Left ventricle myocardium inferior (tissue), 1 donor: ENCODE measurements around the gene UVRAG. TPM values are rescaled to one million over a fixed set of nuclear protein-coding genes. Genes with fewer than 3 reads are reported as not detected.

Experiments used
- DNase-seq: peaks from one replicate; pipeline ENCODE4 v3.0.0-alpha.2; 2020
- H3K27ac ChIP-seq: fragments of 200-600 bp; replicated peaks from 2 replicates; pipeline ENCODE4 v1.8.0; 2021
- H3K27me3 ChIP-seq: fragments of 200-600 bp; 2 replicates; pipeline ENCODE4 v1.8.0; 2021; ENCODE audit warnings: low read depth
- H3K36me3 ChIP-seq: fragments of 200-600 bp; 2 replicates; pipeline ENCODE4 v1.8.0; 2021
- H3K4me1 ChIP-seq: fragments of 200-600 bp; 2 replicates; pipeline ENCODE4 v1.8.0; 2021
- H3K4me3 ChIP-seq: fragments of 200-600 bp; 2 replicates; pipeline ENCODE4 v1.8.0; 2021; ENCODE audit warnings: mild to moderate bottlenecking, moderate library complexity
- H3K9me3 ChIP-seq: fragments of 200-600 bp; replicated peaks from 2 replicates; pipeline ENCODE4 v1.8.0; 2021
- intact Hi-C: fragments of 100-400 bp; cut with micrococcal nuclease; formaldehyde crosslinking; loops from one replicate; pipeline ENCODE4 v1.11.0; 2022
- total RNA-seq: library from RNA; stranded (reverse); fragmentation: NEBNext Ultra II Directional; extraction: Animal tissue kit (Norgen Biotek cat#: 25700); gene quantifications from one replicate; pipeline ENCODE4 v1.2.1, GENCODE V29; 2021
- TF ChIP-seq, protein P1 (sequence below): fragments of 200-600 bp; IDR thresholded peaks from 2 replicates; pipeline ENCODE4 v1.8.0; 2021; ENCODE audit warnings: antibody characterized with exemption, mild to moderate bottlenecking, borderline replicate concordance
- donor health status: DM: no; HTN: yes; CAD: no; lungs with severe emphysema.

UVRAG gene
- total RNA-seq, 1 donor from 2014 or later = 11.4 TPM

DNA sequence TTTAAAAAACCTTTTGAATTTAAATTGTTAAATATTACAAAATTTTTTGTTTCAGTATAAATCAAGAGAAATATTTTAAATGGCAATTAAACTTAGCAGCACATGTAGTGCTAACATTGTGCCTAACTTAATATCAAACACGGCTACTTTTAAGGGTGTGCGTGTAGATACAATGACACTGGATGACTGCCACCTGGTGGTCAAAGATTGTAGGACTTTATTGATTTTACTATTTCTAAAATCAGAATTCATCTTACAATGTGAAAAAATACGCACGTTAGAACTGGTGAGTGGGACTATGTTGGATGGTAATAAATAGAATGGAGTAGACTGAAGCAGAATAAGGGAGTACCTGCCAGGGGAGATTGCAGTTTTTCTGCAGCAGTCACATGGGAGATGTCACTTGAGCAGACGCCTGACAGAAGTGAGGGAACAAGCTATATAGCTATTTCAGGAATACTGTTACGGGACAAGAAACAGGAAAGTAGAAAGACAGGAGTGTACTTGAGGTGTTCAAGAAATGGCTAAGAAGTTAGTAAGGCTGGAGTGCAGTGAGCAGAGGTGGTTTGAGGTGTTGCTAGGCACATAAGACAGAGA, 52.9 kb downstream of the UVRAG start:
- Histone ChIP-seq H3K27ac (peak overlapping the region; percentile 20), H3K27me3 (no peaks in the 10 kb centered on the region), H3K4me1 (peaks cover 38% of the 10 kb centered on the region), H3K4me3 (no peak overlapping the region), H3K36me3 (peaks cover 5% of the 10 kb centered on the region), H3K9me3 (no peaks in the 10 kb centered on the region)
- TF ChIP-seq, protein P1, sequence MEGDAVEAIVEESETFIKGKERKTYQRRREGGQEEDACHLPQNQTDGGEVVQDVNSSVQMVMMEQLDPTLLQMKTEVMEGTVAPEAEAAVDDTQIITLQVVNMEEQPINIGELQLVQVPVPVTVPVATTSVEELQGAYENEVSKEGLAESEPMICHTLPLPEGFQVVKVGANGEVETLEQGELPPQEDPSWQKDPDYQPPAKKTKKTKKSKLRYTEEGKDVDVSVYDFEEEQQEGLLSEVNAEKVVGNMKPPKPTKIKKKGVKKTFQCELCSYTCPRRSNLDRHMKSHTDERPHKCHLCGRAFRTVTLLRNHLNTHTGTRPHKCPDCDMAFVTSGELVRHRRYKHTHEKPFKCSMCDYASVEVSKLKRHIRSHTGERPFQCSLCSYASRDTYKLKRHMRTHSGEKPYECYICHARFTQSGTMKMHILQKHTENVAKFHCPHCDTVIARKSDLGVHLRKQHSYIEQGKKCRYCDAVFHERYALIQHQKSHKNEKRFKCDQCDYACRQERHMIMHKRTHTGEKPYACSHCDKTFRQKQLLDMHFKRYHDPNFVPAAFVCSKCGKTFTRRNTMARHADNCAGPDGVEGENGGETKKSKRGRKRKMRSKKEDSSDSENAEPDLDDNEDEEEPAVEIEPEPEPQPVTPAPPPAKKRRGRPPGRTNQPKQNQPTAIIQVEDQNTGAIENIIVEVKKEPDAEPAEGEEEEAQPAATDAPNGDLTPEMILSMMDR = peak; percentile 84
- no peak for DNase-seq
- intact Hi-C loops = loop anchor here (2.0 kb wide), 1 partner anchor 63 kb away; no protein-coding TSS in a partner anchor

DNA sequence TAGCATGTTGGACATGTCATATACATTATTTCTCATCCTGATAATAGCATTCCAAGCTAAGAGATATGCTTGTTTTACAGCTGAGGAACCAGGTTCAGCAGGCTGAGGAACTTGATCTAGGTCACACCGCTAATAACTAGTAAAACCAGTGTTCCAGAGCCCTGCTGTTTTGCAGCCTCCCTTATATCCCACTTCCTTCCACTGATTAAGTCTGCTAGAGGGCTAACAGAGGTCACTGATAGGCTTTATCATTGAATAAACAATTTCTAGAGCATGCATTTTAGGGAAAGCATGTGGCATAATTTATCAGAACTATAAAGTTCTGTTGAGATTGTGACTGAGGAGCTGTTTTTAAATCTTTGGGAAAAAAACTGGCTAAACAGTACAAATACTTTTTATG, 54.0 kb downstream of the UVRAG start:
- intact Hi-C loops = no loop called here
- Histone ChIP-seq H3K4me1 (peaks cover 50% of the 10 kb centered on the region), H3K36me3 (peaks cover 5% of the 10 kb centered on the region), H3K27me3 (no peaks in the 10 kb centered on the region), H3K4me3 (no peak overlapping the region), H3K27ac (no peak overlapping the region), H3K9me3 (no peaks in the 10 kb centered on the region)
- TF ChIP-seq, protein P1 = no peak
- DNase-seq = no peak

DNA sequence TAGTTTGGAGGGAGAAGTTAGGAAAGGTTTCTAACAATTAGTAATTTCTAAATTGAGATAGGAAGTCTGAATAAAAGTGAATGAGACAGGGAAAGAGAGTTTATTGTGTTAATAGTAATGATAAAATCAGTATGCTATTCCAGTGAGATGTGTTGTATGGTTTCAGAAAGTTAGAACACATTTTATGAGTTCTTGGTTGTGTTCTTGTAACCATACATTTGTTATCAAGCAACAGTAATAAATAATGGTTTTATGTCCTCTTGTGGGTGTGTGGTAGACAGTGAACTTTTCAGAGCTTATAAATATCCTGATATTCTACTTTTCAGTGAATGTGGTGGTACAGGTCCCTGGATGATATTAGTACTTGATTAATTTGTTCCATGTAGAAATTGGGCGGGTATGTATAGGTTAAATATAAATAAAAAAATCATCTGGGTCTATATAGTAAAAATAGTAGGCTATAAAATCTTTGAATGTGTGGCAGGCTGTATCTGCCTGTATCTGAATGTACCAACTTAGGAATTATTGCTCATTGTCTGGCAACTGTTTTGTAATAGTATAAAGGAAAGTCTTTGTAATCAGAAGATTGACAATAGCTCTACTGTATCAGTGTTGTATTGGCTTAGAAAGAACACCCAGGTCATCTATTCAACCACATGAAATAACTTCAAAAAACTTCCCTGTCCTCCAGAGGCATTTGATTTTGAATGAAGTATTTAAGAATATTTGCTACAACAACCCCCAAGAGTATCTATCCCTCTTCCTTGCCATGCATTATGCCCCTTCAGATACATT, 54.8 kb downstream of the UVRAG start:
- no peak overlapping the region for H3K4me3 ChIP-seq
- H3K4me1 ChIP-seq = peaks cover 58% of the 10 kb centered on the region
- H3K9me3 ChIP-seq = no peaks in the 10 kb centered on the region
- TF ChIP-seq, protein P1 = no peak
- peaks cover 5% of the 10 kb centered on the region for H3K36me3 ChIP-seq
- no peak overlapping the region for H3K27ac ChIP-seq
- H3K27me3 ChIP-seq = no peaks in the 10 kb centered on the region
- no peak for DNase-seq
- intact Hi-C loops = no loop called here

DNA sequence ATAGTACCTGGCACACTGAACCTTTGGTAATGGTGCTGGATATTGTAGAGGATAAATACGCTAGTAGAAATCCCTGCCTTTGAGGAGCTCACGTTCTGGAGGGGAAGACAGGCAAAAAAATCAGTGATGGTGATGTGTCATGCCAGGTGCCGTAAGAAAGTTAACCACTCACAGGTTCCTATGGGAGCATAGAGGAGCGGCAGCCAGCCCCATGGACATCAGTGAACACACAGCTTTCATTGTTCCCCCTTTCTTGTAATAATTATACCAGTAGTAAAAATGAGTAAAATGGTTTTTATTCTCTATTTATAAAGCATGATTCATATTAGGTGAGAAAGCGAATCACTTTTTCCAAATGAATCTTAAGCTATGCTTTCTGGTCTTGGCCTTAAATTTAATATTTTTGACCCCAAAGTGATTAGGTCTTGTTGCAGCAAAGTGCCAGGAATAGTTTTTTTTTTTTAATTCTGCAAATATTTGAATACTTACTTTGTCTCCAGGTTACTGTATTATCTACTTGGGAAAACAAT, 57.9 kb downstream of the UVRAG start:
- Histone ChIP-seq H3K9me3 (no peaks in the 10 kb centered on the region), H3K4me3 (no peak overlapping the region), H3K36me3 (peaks cover 5% of the 10 kb centered on the region), H3K27ac (no peak overlapping the region), H3K4me1 (peaks cover 61% of the 10 kb centered on the region), H3K27me3 (no peaks in the 10 kb centered on the region)
- intact Hi-C loops = no loop called here
- DNase-seq = no peak
- TF ChIP-seq, protein P1 = no peak

DNA sequence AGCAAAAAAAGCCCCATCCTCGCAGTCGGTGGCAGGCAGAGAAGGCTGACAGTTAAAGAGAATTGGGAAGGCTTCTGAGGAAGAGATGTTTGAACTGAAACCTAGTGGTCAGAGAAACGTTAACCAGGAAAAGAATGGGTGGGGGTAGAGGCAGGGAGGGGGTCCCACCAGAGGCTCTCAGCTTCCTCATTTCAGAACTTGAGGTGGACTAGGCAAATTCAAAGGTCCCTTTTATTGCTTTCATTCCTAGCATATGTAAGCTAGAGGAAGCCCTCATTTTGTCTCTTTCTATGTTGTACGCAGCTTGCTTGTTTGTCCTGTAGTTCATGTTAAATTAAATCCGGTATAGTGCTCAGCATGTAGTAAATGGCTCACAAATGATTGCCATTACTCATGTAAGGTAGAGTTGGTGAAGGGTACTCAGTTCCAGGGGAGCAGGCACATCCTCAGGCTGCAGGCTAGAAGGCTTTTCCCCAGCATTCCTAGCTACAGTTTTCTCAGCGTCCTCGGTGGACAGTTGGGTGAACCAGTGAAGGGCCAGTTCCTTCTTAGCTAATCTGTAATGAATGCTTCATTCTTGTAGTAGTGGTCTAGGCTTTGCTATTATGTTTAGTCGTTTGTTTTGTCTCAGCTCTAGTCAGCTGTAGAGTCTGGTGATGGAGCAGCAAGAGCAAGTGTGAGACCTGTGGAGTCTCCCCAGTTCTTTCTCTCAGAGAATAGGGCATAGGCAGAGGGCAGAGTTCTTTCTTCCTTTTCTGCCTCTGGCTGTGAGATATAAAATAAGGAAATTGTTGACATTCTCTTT, 58.6 kb downstream of the UVRAG start:
- Histone ChIP-seq H3K36me3 (peaks cover 5% of the 10 kb centered on the region), H3K27me3 (no peaks in the 10 kb centered on the region), H3K4me3 (no peak overlapping the region), H3K27ac (peak overlapping the region; percentile 12), H3K4me1 (peaks cover 55% of the 10 kb centered on the region), H3K9me3 (no peaks in the 10 kb centered on the region)
- TF ChIP-seq, protein P1 = no peak
- intact Hi-C loops = no loop called here
- DNase-seq = no peak
